Breast epithelium (tissue), 4 donors: Measurements from ENCODE around the gene KAT5. TPM values are rescaled to one million over a fixed set of nuclear protein-coding genes. Genes with fewer than 3 reads are reported as not detected.
A peak's percentile ranks its signal among the peaks of the same experiment; 100 is the strongest.
"Not testable (repeated sequence)": the region's sequence is repeated elsewhere in the genome, so short reads cannot be mapped to it uniquely, and the experiment has no call there.

Source experiments
- DNase-seq, 2 donors: peaks; one replicate each; pipeline ENCODE4 v3.0.0-alpha.2; 2019; ENCODE audit warnings: low spot score in 2 of 2
- H3K27ac ChIP-seq, 2 donors: fragments of 200-600 bp; sonication (generic) in 1 of 2; one replicate each; pipeline ENCODE4 v1.5.1; 2016 to 2019; ENCODE audit warnings: mild to moderate bottlenecking in 1 of 2
- H3K27me3 ChIP-seq, 2 donors: fragments of 200-600 bp; sonication (generic) in 1 of 2; one replicate each; pipeline versions ENCODE4 v1.5.1 to v1.6.0; 2017 to 2019; ENCODE audit warnings: control low read depth in 1 of 2, mild to moderate bottlenecking in 1 of 2
- H3K36me3 ChIP-seq: fragments of 200-600 bp; one replicate; pipeline ENCODE4 v1.5.1; 2019
- H3K4me1 ChIP-seq, 2 donors: fragments of 200-600 bp; sonication (generic); one replicate each; pipeline ENCODE4 v1.5.1; 2016 to 2019; ENCODE audit warnings: control low read depth in 1 of 2
- H3K4me3 ChIP-seq, 3 donors: fragments of 200-600 bp; sonication (generic); 1 replicate in 2 of 3; 2 replicates in 1 of 3; pipeline ENCODE4 v1.5.1; 2016 to 2019; ENCODE audit warnings: mild to moderate bottlenecking in 3 of 3, moderate library complexity in 2 of 3
- H3K9me3 ChIP-seq, 2 donors: fragments of 200-600 bp; sonication (generic) in 1 of 2; one replicate each; pipeline ENCODE4 v1.5.1; 2016 to 2019; ENCODE audit warnings: control low read depth in 1 of 2
- POLR2A ChIP-seq: fragments of 450-650 bp; IDR thresholded peaks from one replicate; pipeline ENCODE4 v1.6.1; 2016; ENCODE audit warnings: antibody characterized with exemption, mild to moderate bottlenecking, moderate library complexity
- POLR2AphosphoS5 ChIP-seq, 3 donors: sonication (generic); formaldehyde crosslinking; IDR thresholded peaks; one replicate each; pipeline ENCODE4 v1.6.1; 2017; ENCODE audit warnings: antibody characterized with exemption in 3 of 3
- intact Hi-C: fragments of 100-400 bp; cut with DNase I; formaldehyde crosslinking; loops from one replicate; pipeline ENCODE4 v1.15.1; 2023; ENCODE audit warnings: low total_unique reads
- total RNA-seq, 3 donors: library from RNA; depleted of rRNA; stranded (reverse); fragments of >200 nt; gene quantifications; one replicate each; pipeline ENCODE4 v1.1.0, GENCODE V29; 2016
- TF ChIP-seq, protein P1 (sequence below), 3 donors: fragments of 450-650 bp; IDR thresholded peaks; one replicate each; pipeline ENCODE4 v1.5.1; 2016 to 2017; ENCODE audit warnings: antibody characterized with exemption in 3 of 3, mild to moderate bottlenecking in 3 of 3, moderate library complexity in 3 of 3

KAT5 gene
- total RNA-seq, 3 donors from 2014 or later: 50.1 to 66.7 (median 61.3) TPM

DNA sequence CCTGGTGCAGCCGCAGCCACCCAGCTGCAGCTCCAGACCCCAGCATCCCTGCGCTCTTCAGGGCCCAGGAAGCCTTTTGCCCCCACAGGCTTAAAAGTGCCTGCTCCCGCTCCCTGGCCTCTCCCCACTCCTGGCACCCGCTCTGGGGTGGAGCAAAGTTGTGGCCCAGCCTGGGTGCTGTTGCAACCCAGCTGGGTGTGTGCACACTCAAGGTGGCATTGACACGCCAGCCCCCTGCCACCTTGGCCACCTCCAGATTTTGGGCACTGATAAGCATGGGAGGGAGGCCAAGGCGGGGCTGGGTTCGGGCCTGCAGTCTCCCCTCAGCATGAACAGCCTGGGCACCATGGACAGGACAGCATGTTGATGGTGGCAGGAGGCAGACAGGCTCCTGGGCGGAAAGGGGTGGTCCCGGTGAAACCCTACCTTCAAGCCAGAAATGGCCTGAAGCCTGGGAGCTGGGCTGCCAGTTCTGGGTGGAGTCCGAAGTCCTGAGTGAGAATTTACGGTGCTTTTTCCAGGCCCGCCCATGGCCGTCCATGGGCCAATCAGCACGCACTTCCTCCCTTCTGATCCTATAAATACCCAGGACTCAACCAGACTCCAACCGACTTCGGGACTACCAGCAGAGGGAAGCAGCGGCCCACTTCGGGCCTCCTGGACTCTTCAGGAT lies 32.1 kb downstream of the KAT5 start:
- Histone ChIP-seq H3K9me3 (no peaks in the 10 kb centered on the region), H3K4me3 (no peak overlapping the region), H3K27ac (no peak overlapping the region), H3K27me3 (no peaks in the 10 kb centered on the region), H3K4me1 (no peaks in the 10 kb centered on the region), H3K36me3 (no peaks in the 10 kb centered on the region)
- intact Hi-C loops: no loop called here
- DNase-seq: no peak
- TF ChIP-seq, protein P1, sequence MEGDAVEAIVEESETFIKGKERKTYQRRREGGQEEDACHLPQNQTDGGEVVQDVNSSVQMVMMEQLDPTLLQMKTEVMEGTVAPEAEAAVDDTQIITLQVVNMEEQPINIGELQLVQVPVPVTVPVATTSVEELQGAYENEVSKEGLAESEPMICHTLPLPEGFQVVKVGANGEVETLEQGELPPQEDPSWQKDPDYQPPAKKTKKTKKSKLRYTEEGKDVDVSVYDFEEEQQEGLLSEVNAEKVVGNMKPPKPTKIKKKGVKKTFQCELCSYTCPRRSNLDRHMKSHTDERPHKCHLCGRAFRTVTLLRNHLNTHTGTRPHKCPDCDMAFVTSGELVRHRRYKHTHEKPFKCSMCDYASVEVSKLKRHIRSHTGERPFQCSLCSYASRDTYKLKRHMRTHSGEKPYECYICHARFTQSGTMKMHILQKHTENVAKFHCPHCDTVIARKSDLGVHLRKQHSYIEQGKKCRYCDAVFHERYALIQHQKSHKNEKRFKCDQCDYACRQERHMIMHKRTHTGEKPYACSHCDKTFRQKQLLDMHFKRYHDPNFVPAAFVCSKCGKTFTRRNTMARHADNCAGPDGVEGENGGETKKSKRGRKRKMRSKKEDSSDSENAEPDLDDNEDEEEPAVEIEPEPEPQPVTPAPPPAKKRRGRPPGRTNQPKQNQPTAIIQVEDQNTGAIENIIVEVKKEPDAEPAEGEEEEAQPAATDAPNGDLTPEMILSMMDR (IDR thresholded peaks at IDR 0.05): peak in 1 of 3 donors; percentile 11
- no peak for TF ChIP-seq POLR2AphosphoS5 (IDR thresholded peaks at IDR 0.05)

DNA sequence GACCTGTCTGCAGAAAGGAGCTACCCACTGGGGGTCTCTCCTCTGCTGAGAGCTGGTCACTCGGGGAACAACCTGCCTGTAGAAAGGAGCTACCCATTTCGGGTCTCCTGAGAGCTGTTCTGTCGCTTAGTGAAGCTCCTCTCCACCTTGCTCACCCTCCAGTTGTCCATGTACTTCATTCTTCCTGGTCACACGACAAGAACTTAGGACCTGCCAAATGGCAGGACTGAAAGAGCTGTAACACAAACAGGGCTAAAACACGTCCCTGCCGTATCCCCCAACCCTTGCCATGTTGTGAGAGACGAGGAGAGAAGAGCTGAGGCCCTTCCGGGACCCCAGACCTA lies 32.6 kb downstream of the KAT5 start:
- Histone ChIP-seq H3K36me3 (no peaks in the 10 kb centered on the region), H3K4me3 (no peak overlapping the region), H3K27me3 (no peaks in the 10 kb centered on the region), H3K9me3 (no peaks in the 10 kb centered on the region), H3K27ac (no peak overlapping the region), H3K4me1 (no peaks in the 10 kb centered on the region)
- TF ChIP-seq POLR2AphosphoS5 (IDR thresholded peaks at IDR 0.05) (no peak), POLR2A (no peak)
- TF ChIP-seq, protein P1 (IDR thresholded peaks at IDR 0.05): no peak
- intact Hi-C loops: no loop called here
- no peak for DNase-seq

DNA sequence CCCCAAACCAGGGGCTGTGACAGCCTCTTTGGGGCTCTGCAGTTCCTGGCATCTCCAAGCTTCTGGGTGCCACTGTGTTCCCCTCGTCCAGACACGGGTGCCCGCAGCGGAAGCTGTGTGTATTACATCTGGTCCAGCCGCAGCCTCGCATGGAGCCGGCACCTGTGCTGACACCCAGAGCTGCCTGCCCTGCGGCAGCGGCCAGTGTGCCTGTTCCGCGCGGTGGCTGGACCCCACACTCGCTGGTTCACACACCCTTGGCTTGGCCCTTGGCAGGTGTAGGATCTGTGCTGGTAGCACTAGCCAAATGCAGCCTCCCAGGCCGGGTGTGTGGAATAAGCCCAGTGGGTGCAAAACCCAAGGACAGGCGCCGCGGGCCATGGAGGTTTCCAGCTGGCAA lies 33.0 kb downstream of the KAT5 start:
- DNase-seq: no peak
- Histone ChIP-seq H3K4me1 (no peaks in the 10 kb centered on the region), H3K9me3 (no peaks in the 10 kb centered on the region), H3K36me3 (no peaks in the 10 kb centered on the region), H3K27me3 (no peaks in the 10 kb centered on the region), H3K27ac (no peak overlapping the region), H3K4me3 (no peak overlapping the region)
- TF ChIP-seq, protein P1 (IDR thresholded peaks at IDR 0.05): no peak
- TF ChIP-seq POLR2A (no peak), POLR2AphosphoS5 (IDR thresholded peaks at IDR 0.05) (no peak)
- intact Hi-C loops: no loop called here

GRCh38 chr11:65762169-65762568 lies 50.1 kb downstream of the KAT5 start:
- H3K4me3 ChIP-seq, DNase-seq, H3K27me3 ChIP-seq, H3K36me3 ChIP-seq, intact Hi-C loops, H3K4me1 ChIP-seq, H3K27ac ChIP-seq, H3K9me3 ChIP-seq: not testable (repeated sequence)

DNA sequence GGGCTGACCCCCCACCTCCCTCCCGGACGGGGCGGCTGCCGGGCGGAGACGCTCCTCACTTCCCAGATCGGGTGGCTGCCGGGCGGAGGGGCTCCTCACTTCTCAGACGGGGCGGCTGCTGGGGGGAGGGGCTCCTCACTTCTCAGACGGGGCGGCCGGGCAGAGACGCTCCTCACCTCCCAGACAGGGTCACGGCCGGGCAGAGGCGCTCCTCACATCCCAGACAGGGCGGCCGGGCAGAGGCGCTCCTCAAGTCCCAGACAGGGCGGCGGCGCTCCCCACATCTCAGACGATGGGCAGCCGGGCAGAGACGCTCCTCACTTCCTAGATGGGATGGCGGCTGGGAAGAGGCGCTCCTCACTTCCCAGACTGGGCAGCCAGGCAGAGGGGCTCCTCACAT lies 50.8 kb downstream of the KAT5 start:
- H3K4me3 ChIP-seq, intact Hi-C loops, H3K27ac ChIP-seq, DNase-seq, H3K4me1 ChIP-seq, H3K36me3 ChIP-seq, H3K27me3 ChIP-seq, H3K9me3 ChIP-seq: not testable (repeated sequence)

DNA sequence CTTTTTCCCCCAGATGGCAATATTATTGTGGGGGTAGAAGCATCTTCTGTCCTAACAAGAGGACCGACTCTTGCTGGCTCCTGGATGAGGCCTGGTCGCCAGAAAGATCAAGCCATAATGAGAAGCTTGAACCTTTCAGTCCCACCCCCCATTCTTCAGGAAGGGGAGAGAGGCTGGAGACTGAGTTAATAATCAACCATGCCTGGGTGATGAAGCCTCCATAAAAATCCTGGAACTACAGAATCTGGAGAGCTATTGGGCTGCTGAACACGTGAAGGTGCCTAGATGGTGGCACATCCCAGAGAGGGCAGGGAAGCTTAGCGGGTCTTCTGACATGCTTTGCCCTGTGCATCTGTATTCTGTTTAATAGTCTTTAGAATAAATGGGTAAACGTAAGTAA lies 52.4 kb downstream of the KAT5 start:
- Histone ChIP-seq H3K4me1 (no peaks in the 10 kb centered on the region), H3K27ac (no peak overlapping the region), H3K9me3 (no peaks in the 10 kb centered on the region), H3K36me3 (no peaks in the 10 kb centered on the region), H3K4me3 (no peak overlapping the region), H3K27me3 (no peaks in the 10 kb centered on the region)
- intact Hi-C loops: no loop called here
- DNase-seq: no peak
- TF ChIP-seq POLR2AphosphoS5 (IDR thresholded peaks at IDR 0.05) (no peak), POLR2A (no peak)
- TF ChIP-seq, protein P1 (IDR thresholded peaks at IDR 0.05): no peak
